ENCODE results near the gene MTA1.

The MTA1 gene

DNA sequence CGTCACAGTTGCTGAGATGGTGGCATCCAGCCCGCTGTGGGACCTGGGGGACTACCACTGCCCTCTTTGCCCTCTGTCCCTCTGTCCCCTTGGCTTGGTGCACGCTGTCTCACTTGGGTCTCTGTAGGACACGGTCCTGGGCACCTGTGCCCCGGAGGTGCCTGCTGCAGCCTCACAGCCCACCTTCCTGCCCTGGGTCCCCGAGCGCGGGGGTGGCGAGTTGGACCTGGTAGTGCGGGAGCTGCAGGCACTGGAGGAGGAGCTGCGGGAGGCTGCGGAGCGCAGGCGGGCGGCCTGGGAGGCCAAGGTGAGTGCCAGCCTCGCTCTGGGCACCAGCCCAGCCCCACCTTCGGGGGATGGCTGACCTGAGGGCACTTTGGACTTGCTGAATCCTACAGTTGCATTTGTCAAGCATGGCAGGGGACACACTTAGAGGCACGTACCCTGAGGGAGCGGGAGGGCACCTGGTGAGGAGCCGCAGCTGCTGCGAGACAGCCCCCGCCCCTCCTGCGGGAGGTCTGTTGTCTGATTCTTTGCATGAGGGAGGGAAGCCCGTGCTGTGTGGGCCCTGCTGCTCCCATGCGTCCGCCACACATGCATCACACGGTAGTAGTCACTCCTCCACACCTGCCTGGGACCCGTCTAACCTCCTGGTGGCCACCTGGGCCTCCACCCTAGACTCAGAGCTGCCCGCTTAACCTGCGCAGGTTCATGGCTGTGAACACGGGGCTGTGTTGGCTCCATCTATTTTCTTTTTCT lies 78.2 kb downstream of the MTA1 start:
- Histone ChIP-seq H3K27ac (no peak overlapping the region), H3K36me3 (peaks cover 18% of the 10 kb centered on the region), H3K4me1 (ENCODE audit: control insufficient read depth in 1 of 2, insufficient read depth in 1 of 2, low read depth in 1 of 2, low read length in 1 of 2) (no peaks in the 10 kb centered on the region), H3K9me3 (no peaks in the 10 kb centered on the region), H3K27me3 (no peaks in the 10 kb centered on the region), H3K4me3 (ENCODE audit: low read depth in 1 of 2, low read length in 1 of 2) (no peak overlapping the region)
- TF ChIP-seq, protein P1, sequence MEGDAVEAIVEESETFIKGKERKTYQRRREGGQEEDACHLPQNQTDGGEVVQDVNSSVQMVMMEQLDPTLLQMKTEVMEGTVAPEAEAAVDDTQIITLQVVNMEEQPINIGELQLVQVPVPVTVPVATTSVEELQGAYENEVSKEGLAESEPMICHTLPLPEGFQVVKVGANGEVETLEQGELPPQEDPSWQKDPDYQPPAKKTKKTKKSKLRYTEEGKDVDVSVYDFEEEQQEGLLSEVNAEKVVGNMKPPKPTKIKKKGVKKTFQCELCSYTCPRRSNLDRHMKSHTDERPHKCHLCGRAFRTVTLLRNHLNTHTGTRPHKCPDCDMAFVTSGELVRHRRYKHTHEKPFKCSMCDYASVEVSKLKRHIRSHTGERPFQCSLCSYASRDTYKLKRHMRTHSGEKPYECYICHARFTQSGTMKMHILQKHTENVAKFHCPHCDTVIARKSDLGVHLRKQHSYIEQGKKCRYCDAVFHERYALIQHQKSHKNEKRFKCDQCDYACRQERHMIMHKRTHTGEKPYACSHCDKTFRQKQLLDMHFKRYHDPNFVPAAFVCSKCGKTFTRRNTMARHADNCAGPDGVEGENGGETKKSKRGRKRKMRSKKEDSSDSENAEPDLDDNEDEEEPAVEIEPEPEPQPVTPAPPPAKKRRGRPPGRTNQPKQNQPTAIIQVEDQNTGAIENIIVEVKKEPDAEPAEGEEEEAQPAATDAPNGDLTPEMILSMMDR (IDR thresholded peaks at IDR 0.05): no peak

DNA sequence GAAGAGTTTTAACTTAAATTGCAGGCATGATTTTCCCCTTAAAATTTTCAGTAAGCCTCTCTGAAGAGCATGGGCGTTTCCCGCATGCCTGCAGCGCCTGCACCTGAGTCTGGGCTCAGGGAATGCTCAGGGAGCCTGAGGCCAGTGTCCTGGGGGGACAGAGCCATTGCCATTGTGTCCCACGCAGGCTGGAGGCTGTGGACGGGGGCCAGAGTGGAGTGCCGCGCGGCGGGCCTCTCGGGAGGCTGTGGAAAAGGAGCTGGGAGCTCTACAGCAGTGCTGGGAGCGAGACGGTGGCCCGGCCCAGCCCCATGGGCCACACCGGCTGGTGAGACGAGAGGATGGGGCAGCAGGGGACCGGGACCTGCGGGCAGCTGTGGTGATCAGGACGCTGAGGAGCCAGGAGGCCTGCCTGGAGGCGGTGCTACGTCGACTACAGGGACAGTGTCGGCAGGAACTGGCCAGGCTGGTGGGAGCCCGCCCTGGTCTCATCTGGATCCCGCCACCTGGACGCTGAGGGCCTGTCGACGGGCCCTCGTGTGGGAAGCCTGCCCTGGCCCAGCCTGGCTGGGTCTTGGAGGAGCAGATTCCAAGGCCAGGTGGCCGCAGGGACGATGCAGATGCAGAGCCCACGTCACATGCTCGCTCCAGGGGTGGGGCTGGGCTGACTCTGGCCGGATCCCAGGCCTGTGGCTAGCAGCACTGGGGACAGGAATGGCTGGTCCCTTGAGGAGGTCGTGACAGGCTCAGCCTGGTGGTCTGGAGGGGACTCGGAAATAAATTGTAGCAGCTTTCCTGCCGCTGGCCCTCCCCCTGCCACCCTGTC lies 79.0 kb downstream of the MTA1 start:
- Histone ChIP-seq H3K9me3 (no peaks in the 10 kb centered on the region), H3K4me1 (ENCODE audit: control insufficient read depth in 1 of 2, insufficient read depth in 1 of 2, low read depth in 1 of 2, low read length in 1 of 2) (no peaks in the 10 kb centered on the region), H3K27me3 (no peaks in the 10 kb centered on the region), H3K4me3 (ENCODE audit: low read depth in 1 of 2, low read length in 1 of 2) (no peak overlapping the region), H3K36me3 (peaks cover 18% of the 10 kb centered on the region), H3K27ac (no peak overlapping the region)
- TF ChIP-seq, protein P1 (IDR thresholded peaks at IDR 0.05): no peak

GRCh38 chr14:105499256-105500035 lies 79.8 kb downstream of the MTA1 start:
- Histone ChIP-seq H3K36me3 (peaks cover 18% of the 10 kb centered on the region), H3K9me3 (no peaks in the 10 kb centered on the region), H3K4me3 (ENCODE audit: low read depth in 1 of 2, low read length in 1 of 2) (no peak overlapping the region), H3K4me1 (ENCODE audit: control insufficient read depth in 1 of 2, insufficient read depth in 1 of 2, low read depth in 1 of 2, low read length in 1 of 2) (no peaks in the 10 kb centered on the region), H3K27ac (no peak overlapping the region), H3K27me3 (no peaks in the 10 kb centered on the region)
- TF ChIP-seq, protein P1 (IDR thresholded peaks at IDR 0.05): no peak

- peaks cover 3% of the 10 kb centered on the region for H3K27me3 ChIP-seq
- TF ChIP-seq, protein P1 (IDR thresholded peaks at IDR 0.05): no peak
- no peak overlapping the region for H3K4me3 ChIP-seq (ENCODE audit: low read depth in 1 of 2, low read length in 1 of 2)
- H3K4me1 ChIP-seq (ENCODE audit: control insufficient read depth in 1 of 2, insufficient read depth in 1 of 2, low read depth in 1 of 2, low read length in 1 of 2): no peaks in the 10 kb centered on the region
- peaks cover 18% of the 10 kb centered on the region for H3K36me3 ChIP-seq
- H3K9me3 ChIP-seq: no peaks in the 10 kb centered on the region
- no peak overlapping the region for H3K27ac ChIP-seq
These were observed 80.6 kb downstream of the MTA1 start for GRCh38 chr14:105500036-105500725.

DNA sequence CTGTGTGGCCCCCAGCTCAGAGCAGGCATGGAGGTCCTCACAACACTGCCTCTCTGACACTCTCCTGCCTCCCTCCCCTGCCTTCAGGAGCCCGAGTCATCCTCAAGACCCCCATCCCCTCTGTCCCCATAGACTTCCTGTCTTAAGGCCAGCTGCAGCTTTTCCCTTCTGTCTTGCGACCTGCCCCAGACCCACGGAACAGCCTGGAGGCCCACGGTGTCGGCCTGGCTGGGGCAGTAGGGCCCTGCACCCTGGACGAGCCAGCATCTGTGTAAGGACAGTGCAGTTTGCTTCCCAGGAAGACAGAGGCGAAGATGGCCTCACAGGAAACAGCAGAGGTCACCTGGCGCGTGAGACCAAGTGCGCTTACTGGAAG lies 81.1 kb downstream of the MTA1 start:
- Histone ChIP-seq H3K9me3 (no peaks in the 10 kb centered on the region), H3K4me3 (ENCODE audit: low read depth in 1 of 2, low read length in 1 of 2) (no peak overlapping the region), H3K27ac (no peak overlapping the region), H3K27me3 (peaks cover 6% of the 10 kb centered on the region), H3K4me1 (ENCODE audit: control insufficient read depth in 1 of 2, insufficient read depth in 1 of 2, low read depth in 1 of 2, low read length in 1 of 2) (no peaks in the 10 kb centered on the region), H3K36me3 (peaks cover 18% of the 10 kb centered on the region)
- TF ChIP-seq, protein P1 (IDR thresholded peaks at IDR 0.05): no peak
